Measurements from ENCODE around the gene NXPH3.

The NXPH3 gene

DNA sequence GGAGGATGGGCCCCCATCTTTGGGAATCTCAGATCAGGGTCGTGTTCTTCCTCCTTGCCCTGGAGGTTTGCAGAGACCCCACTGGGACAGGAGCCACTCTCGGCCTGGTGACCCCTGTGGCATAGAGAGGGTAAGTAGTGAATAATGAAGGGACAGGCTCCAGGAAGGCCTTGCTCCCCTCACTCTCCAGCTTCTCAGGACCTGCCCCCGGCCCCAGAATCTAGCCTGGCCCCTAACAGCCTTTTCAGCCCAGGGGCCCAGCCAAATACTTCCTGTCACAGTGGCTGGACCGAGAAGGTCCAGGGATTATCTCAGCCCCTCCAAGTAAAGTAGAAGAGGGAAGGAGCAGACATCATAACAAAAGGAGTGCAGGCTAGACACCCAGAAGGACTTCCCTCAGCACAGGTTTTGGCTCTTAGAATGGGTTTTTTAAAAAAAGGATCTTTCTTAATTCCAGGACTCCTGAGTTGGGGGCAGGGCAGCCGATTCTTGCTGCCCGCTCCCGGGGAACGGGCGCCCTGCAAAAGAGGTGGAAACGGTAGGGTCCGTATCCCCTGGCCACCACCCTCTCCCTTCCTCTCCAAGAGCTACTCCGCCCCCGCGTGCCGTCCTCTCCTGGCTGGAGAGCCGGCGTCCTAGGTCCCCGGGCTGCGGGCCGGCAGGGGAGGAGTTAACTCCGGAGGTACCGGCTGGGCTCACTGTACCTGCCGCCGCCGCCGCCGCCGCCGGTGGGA, 559 bp upstream of the NXPH3 start:
- TF ChIP-seq Cebpa-rat (IDR thresholded peaks at IDR 0.05) = no peak
- Histone ChIP-seq H3K9me3 (no peaks in the 10 kb centered on the region), H3K27me3 (peaks cover 74% of the 10 kb centered on the region), H3K27ac (no peak overlapping the region), H3K36me3 (no peaks in the 10 kb centered on the region), H3K4me1 (peaks cover 26% of the 10 kb centered on the region), H4K20me1 (peaks cover 12% of the 10 kb centered on the region), H3K4me2 (peak overlapping the region; percentile 100), H3K9ac (0 out of 2 replicates have a peak overlapping the region, but pooled peaks have one; percentile 23), H3K4me3 (peak overlapping the region; percentile 77)

DNA sequence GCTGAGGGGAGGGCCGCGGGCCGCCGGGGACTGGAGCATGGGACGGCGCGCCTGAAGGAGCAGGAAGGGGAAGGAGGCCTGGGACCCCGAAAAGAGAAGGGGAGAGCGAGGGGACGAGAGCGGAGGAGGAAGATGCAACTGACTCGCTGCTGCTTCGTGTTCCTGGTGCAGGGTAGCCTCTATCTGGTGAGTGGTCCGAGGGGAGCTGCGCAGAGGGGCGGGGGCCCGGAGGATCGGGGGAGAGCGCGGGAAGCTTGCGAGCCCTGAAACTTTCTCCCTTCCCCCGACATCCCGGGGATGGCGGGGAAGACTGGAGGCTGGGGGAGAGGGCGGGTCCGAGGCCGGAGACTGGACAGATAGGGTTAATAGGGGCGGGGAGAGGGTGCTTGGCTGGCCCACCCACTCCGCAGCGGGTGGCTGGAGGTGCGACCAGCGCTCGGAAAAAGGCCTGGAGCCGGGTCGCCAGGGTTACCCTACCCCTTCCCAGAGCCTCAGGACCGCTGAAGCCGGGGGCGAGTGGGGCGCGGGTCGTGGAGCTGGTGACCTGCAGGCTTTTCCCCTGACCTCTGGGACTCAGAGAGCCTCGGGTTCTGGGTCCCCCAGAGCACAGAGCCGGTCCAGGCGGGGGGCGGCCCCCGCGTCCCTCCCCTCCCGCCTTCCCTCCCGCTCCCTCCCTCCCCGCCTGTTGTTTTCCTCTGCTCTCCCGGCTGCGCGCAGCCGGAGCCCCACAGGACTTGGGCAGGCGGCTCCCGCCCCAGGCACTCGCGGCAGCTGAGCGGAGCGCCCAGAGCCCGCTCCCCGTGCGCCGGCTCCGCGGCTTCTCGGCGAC, 631 bp downstream of the NXPH3 start:
- no peak overlapping the region for H3K27ac ChIP-seq
- H3K36me3 ChIP-seq = no peaks in the 10 kb centered on the region
- H3K9ac ChIP-seq = peak overlapping the region; percentile 55
- peak overlapping the region; percentile 100 for H3K4me2 ChIP-seq
- H3K4me3 ChIP-seq = peak overlapping the region; percentile 77
- no peak for TF ChIP-seq Cebpa-rat (IDR thresholded peaks at IDR 0.05)
- no peaks in the 10 kb centered on the region for H3K9me3 ChIP-seq
- H3K27me3 ChIP-seq = peaks cover 65% of the 10 kb centered on the region
- H4K20me1 ChIP-seq = peaks cover 12% of the 10 kb centered on the region
- peaks cover 18% of the 10 kb centered on the region for H3K4me1 ChIP-seq

DNA sequence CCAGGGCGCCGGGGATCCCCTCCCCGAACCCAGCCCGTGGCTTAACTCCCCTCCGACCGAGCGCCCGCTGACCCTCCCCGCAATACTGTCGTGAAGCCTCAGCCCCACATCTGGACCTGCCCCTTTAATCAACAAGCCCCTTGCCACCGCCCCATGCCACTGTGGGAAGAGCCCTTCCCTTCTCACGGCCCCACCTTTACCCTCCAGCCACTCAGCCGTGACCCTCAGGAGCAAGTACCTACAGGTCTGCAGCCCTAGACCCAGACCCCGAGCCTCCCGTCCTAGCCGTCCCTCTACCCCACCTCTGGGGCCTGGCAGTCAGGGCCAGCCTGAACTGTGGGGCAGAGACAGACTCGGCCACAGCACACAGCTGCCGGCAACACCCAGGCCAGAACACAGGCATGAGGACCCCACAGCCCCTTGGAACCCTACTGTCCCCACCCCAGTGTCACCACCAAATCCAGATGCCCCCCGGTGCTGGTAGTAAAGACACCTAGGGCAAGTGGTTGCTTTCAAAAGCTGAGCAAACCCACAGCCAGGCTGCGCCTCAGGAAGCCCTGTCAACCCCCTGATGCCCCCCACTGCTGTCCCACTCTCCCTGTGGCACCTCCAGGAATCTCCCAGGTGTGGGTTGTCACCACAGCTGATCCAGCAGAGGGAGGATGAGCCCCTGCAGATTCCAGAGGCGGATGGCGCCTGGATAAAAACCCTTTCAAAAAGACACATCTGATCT, 1.4 kb downstream of the NXPH3 start:
- H3K27me3 ChIP-seq = peaks cover 57% of the 10 kb centered on the region
- no peaks in the 10 kb centered on the region for H3K9me3 ChIP-seq
- H3K27ac ChIP-seq = no peak overlapping the region
- no peak for TF ChIP-seq Cebpa-rat (IDR thresholded peaks at IDR 0.05)
- H3K36me3 ChIP-seq = no peaks in the 10 kb centered on the region
- peak overlapping the region; percentile 77 for H3K4me3 ChIP-seq
- peaks cover 12% of the 10 kb centered on the region for H4K20me1 ChIP-seq
- peaks cover 18% of the 10 kb centered on the region for H3K4me1 ChIP-seq
- peak overlapping the region; percentile 55 for H3K9ac ChIP-seq
- peak overlapping the region; percentile 100 for H3K4me2 ChIP-seq

DNA sequence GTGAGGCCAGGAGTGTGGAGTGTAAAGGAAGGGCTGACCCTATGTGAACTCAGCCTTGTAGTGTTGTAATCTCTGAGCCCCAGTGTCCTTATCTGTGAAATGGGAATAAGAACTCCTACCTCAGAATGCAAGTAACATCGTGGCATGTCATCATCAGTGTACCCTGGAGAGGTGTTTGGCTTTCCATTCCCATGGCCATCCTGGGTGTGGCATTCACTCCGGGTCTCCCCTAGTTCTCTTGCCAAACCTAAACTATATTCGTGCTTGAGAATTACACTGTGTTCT, 1.9 kb downstream of the NXPH3 start:
- Histone ChIP-seq H3K4me1 (peaks cover 18% of the 10 kb centered on the region), H3K4me3 (no peak overlapping the region), H3K27ac (no peak overlapping the region), H3K9ac (no peak overlapping the region), H3K36me3 (no peaks in the 10 kb centered on the region), H4K20me1 (peaks cover 12% of the 10 kb centered on the region), H3K27me3 (peaks cover 52% of the 10 kb centered on the region), H3K9me3 (no peaks in the 10 kb centered on the region), H3K4me2 (peak overlapping the region; percentile 100; the same call in 1 of the 2 replicates)
- no peak for TF ChIP-seq Cebpa-rat (IDR thresholded peaks at IDR 0.05)

DNA sequence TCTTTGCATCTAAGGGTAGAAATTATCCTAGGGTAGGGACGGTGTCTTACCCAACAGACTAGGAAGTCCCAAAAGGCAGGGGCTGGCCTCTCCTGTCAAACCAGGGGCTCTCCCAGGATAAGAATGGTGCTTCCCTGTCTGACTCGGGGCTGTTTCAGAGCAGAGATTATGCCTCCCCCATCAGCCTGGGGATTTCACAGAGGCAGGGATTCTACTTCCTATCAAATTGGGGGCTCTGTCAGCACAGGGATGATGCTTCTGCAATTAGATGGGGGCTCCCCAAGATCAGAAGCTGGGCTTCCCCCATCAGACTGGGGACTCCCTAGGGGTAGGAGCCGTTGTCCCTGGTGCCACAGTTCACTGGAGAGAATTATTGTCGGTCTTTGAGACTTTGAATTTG, 2.3 kb downstream of the NXPH3 start:
- TF ChIP-seq Cebpa-rat (IDR thresholded peaks at IDR 0.05) = no peak
- Histone ChIP-seq H4K20me1 (peaks cover 12% of the 10 kb centered on the region), H3K4me3 (no peak overlapping the region)

DNA sequence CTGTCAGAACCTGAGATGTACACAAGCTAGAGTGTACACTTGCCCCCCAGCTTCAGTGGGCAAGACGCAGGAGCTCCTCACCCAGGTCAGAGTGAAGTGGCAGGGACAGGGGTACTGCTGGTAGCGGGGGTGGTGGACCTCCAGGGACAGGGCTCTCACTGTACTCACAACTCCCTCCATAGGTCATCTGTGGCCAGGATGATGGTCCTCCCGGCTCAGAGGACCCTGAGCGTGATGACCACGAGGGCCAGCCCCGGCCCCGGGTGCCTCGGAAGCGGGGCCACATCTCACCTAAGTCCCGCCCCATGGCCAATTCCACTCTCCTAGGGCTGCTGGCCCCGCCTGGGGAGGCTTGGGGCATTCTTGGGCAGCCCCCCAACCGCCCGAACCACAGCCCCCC, 2.7 kb downstream of the NXPH3 start:
- Histone ChIP-seq H3K4me1 (peaks cover 18% of the 10 kb centered on the region), H3K4me3 (no peak overlapping the region), H3K36me3 (no peaks in the 10 kb centered on the region), H3K9ac (no peak overlapping the region), H3K4me2 (peak overlapping the region; percentile 24; the same call in 1 of the 2 replicates), H3K27ac (no peak overlapping the region), H4K20me1 (peaks cover 12% of the 10 kb centered on the region), H3K27me3 (peaks cover 52% of the 10 kb centered on the region), H3K9me3 (no peaks in the 10 kb centered on the region)
- TF ChIP-seq Cebpa-rat (IDR thresholded peaks at IDR 0.05) = no peak

More for the DNA sequence above, 2.3 kb downstream of the NXPH3 start:
- Histone ChIP-seq H3K4me1 (peaks cover 18% of the 10 kb centered on the region), H3K27ac (no peak overlapping the region), H3K36me3 (no peaks in the 10 kb centered on the region), H3K9me3 (no peaks in the 10 kb centered on the region), H3K27me3 (peaks cover 52% of the 10 kb centered on the region), H3K9ac (no peak overlapping the region), H3K4me2 (peak overlapping the region; percentile 100; the same call in 1 of the 2 replicates)

DNA sequence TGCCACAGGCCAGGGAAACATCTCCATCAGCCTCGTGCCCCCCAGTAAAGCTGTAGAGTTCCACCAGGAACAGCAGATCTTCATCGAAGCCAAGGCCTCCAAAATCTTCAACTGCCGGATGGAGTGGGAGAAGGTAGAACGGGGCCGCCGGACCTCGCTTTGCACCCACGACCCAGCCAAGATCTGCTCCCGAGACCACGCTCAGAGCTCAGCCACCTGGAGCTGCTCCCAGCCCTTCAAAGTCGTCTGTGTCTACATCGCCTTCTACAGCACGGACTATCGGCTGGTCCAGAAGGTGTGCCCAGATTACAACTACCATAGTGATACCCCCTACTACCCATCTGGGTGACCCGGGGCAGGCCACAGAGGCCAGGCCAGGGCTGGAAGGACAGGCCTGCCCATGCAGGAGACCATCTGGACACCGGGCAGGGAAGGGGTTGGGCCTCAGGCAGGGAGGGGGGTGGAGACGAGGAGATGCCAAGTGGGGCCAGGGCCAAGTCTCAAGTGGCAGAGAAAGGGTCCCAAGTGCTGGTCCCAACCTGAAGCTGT, 3.4 kb downstream of the NXPH3 start:
- no peaks in the 10 kb centered on the region for H3K36me3 ChIP-seq
- H3K4me1 ChIP-seq = peaks cover 18% of the 10 kb centered on the region

DNA sequence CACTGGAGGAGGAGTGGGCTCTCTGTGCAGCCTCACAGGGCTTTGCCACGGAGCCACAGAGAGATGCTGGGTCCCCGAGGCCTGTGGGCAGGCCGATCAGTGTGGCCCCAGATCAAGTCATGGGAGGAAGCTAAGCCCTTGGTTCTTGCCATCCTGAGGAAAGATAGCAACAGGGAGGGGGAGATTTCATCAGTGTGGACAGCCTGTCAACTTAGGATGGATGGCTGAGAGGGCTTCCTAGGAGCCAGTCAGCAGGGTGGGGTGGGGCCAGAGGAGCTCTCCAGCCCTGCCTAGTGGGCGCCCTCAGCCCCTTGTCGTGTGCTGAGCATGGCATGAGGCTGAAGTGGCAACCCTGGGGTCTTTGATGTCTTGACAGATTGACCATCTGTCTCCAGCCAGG, 3.9 kb downstream of the NXPH3 start:
- H3K9me3 ChIP-seq = no peaks in the 10 kb centered on the region
- no peaks in the 10 kb centered on the region for H3K36me3 ChIP-seq
- no peak overlapping the region for H3K9ac ChIP-seq
- no peak overlapping the region for H3K4me3 ChIP-seq
- peaks cover 46% of the 10 kb centered on the region for H3K27me3 ChIP-seq
- no peak overlapping the region for H3K4me2 ChIP-seq
- peaks cover 12% of the 10 kb centered on the region for H4K20me1 ChIP-seq
- H3K27ac ChIP-seq = no peak overlapping the region
- TF ChIP-seq Cebpa-rat (IDR thresholded peaks at IDR 0.05) = no peak
- H3K4me1 ChIP-seq = peaks cover 18% of the 10 kb centered on the region

More for the DNA sequence above, 3.4 kb downstream of the NXPH3 start:
- peaks cover 12% of the 10 kb centered on the region for H4K20me1 ChIP-seq
- TF ChIP-seq Cebpa-rat (IDR thresholded peaks at IDR 0.05) = no peak
- no peak overlapping the region for H3K9ac ChIP-seq
- no peak overlapping the region for H3K4me2 ChIP-seq
- H3K4me3 ChIP-seq = no peak overlapping the region
- peaks cover 49% of the 10 kb centered on the region for H3K27me3 ChIP-seq
- no peaks in the 10 kb centered on the region for H3K9me3 ChIP-seq
- no peak overlapping the region for H3K27ac ChIP-seq

DNA sequence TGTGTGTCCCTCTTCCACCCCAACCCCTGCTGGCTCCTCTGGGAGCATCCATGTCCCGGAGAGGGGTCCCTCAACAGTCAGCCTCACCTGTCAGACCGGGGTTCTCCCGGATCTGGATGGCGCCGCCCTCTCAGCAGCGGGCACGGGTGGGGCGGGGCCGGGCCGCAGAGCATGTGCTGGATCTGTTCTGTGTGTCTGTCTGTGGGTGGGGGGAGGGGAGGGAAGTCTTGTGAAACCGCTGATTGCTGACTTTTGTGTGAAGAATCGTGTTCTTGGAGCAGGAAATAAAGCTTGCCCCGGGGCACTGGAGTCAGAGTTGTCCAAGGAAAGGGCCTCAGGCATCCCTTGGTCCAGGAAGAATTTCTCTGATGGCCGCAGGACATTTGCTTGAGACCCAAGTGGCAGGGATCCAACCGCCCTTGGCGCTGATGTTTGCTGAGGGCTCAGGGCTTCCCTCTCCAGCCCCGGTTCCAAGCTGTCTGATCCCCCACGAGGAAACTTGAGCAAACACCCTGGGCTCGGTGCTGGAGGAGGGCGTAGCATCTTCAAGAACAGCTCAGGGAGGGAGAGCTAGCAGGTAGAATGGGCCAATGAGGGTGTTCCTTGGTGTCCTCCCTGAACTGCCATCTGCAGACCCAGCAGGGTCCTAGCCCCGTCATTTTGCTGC, 4.5 kb downstream of the NXPH3 start:
- no peak overlapping the region for H3K9ac ChIP-seq
- no peak for TF ChIP-seq Cebpa-rat (IDR thresholded peaks at IDR 0.05)
- peaks cover 12% of the 10 kb centered on the region for H4K20me1 ChIP-seq
- no peak overlapping the region for H3K27ac ChIP-seq
- H3K4me1 ChIP-seq = peaks cover 18% of the 10 kb centered on the region
- H3K4me3 ChIP-seq = no peak overlapping the region
- no peak overlapping the region for H3K4me2 ChIP-seq
- peaks cover 39% of the 10 kb centered on the region for H3K27me3 ChIP-seq
- H3K36me3 ChIP-seq = no peaks in the 10 kb centered on the region
- H3K9me3 ChIP-seq = no peaks in the 10 kb centered on the region

Data from BLaER1 (cell line).